HepG2 (cell line): Measurements from ENCODE around the gene DDIAS. TPM values are rescaled to one million over a fixed set of nuclear protein-coding genes. Genes with fewer than 3 reads are reported as not detected.

Experiments
- ATAC-seq: fragments of 200-7000 bp; cut with Tn5 transposase; 3 replicates; pipeline ENCODE4 v1.9.1; 2020; ENCODE audit warnings: mild to moderate bottlenecking, moderate library complexity
- BruUV-seq: library from RNA; stranded (reverse); fragments of 400-500 nt; replicated peaks from 2 replicates; lab custom pipeline; 2021; lab: Mats Ljungman, UMichigan
- CTCF ChIA-PET: fragments of 300-600 bp; formaldehyde crosslinking; extraction: SDS; loops from one replicate; lab custom pipeline; 2021; ENCODE audit warnings: low total read pairs, inconsistent platforms, low intra/inter-chr PET ratio; lab: Yijun Ruan, JAX
- POLR2A ChIA-PET: fragments of 350-600 bp; sonication (Branson Sonifier 250); formaldehyde crosslinking; loops from one replicate; lab custom pipeline; 2020; ENCODE audit warnings: antibody characterized with exemption, inconsistent platforms; lab: Yijun Ruan, JAX
- DNase-seq: peaks from one replicate; pipeline ENCODE4 v3.0.0-alpha.2; 2015; ENCODE audit warnings: low spot score
- FAIRE-seq: peaks from 3 replicates; lab custom pipeline; 2011; peaks lifted over from hg19 to GRCh38; lab: Jason Lieb, UNC
- H2AFZ ChIP-seq: one replicate; pipeline ENCODE4 v1.6.1; 2011; ENCODE audit warnings: low read length, inconsistent platforms
- H3K27ac ChIP-seq: fragments of 300-600 bp; 3 replicates; pipeline ENCODE4 v1.8.0; 2011; ENCODE audit warnings: mixed run types, mild to moderate bottlenecking, mixed read lengths, low read length, inconsistent platforms; ENCODE audit not compliant: insufficient read depth; ENCODE audit errors: extremely low read length
- H3K27me3 ChIP-seq, 2 experiments: fragments of 200-600 bp in 1 of 2; 2 replicates in 1 of 2; 3 replicates in 1 of 2; pipeline versions ENCODE4 v1.6.0 to v1.8.0; 2011; ENCODE audit warnings: low read length in 2 of 2, mild to moderate bottlenecking in 2 of 2, moderate library complexity in 2 of 2, inconsistent platforms in 1 of 2; ENCODE audit not compliant: insufficient read depth in 2 of 2, control insufficient read depth in 1 of 2
- H3K36me3 ChIP-seq, 2 experiments: fragments of 200-600 bp in 1 of 2; replicated peaks in 1 of 2; 2 replicates in 1 of 2; 3 replicates in 1 of 2; pipeline versions ENCODE4 v1.5.1 to v1.8.0; 2011; ENCODE audit warnings: low read length in 2 of 2, inconsistent platforms in 1 of 2; ENCODE audit not compliant: insufficient read depth in 2 of 2, control insufficient read depth in 1 of 2
- H3K4me1 ChIP-seq: 2 replicates; pipeline ENCODE4 v1.5.1; 2012; ENCODE audit warnings: low read length, inconsistent platforms; ENCODE audit not compliant: insufficient read depth
- H3K4me2 ChIP-seq: 2 replicates; pipeline ENCODE4 v1.6.0; 2011; ENCODE audit warnings: low read depth, low read length, inconsistent platforms
- H3K4me3 ChIP-seq, 3 experiments: fragments of 200-600 bp in 1 of 3; sonication (generic), shearing (Covaris generic) in 1 of 3; replicated peaks in 1 of 3; 2 replicates each; pipeline ENCODE4 v1.5.1; 2011 to 2016; ENCODE audit warnings: low read length in 3 of 3, inconsistent platforms in 2 of 3, low read depth in 2 of 3, mild to moderate bottlenecking in 2 of 3, control low read depth in 1 of 3, mixed read lengths in 1 of 3; ENCODE audit not compliant: insufficient read depth in 1 of 3
- H3K79me2 ChIP-seq: one replicate; pipeline ENCODE4 v1.6.1; 2011; ENCODE audit warnings: low read length, inconsistent platforms; ENCODE audit not compliant: insufficient read depth
- H3K9ac ChIP-seq: 2 replicates; pipeline ENCODE4 v1.6.0; 2011; ENCODE audit warnings: mild to moderate bottlenecking, low read depth, low read length, inconsistent platforms; ENCODE audit not compliant: insufficient read depth
- H3K9me3 ChIP-seq: 2 replicates; pipeline ENCODE4 v1.5.1; 2012; ENCODE audit warnings: mild to moderate bottlenecking, low read length
- H4K20me1 ChIP-seq: 2 replicates; pipeline ENCODE4 v1.6.0; 2011; ENCODE audit warnings: inconsistent platforms, mild to moderate bottlenecking, low read length, moderate library complexity; ENCODE audit not compliant: insufficient read depth
- ATF7 ChIP-seq, 2 experiments: fragments of 450-650 bp in 1 of 2; sonication (generic) in 1 of 2; formaldehyde crosslinking in 1 of 2; IDR thresholded peaks; 2 replicates each; pipeline versions ENCODE4 v1.4.0 to v1.6.1; 2016 to 2020; ENCODE audit warnings: antibody characterized with exemption in 1 of 2, mild to moderate bottlenecking in 1 of 2, missing genetic modification reagents in 1 of 2
- EHMT2 ChIP-seq: fragments of 200-600 bp; sonication (generic); IDR thresholded peaks from 2 replicates; pipeline ENCODE4 v1.7.0; 2017; ENCODE audit warnings: antibody characterized with exemption, low read depth, low read length, borderline replicate concordance
- JUN ChIP-seq: sonication (generic); formaldehyde crosslinking; IDR thresholded peaks from 2 replicates; pipeline ENCODE4 v1.4.0; 2020; ENCODE audit warnings: mild to moderate bottlenecking, missing genetic modification reagents
- RAD51 ChIP-seq: fragments of 450-650 bp; IDR thresholded peaks from 2 replicates; pipeline ENCODE4 v1.6.1; 2016; ENCODE audit warnings: borderline replicate concordance
- RNF219 ChIP-seq: sonication (generic); formaldehyde crosslinking; IDR thresholded peaks from 2 replicates; pipeline ENCODE4 v1.5.0; 2020; ENCODE audit warnings: mild to moderate bottlenecking, missing genetic modification reagents
- SALL1 ChIP-seq: sonication (generic); formaldehyde crosslinking; IDR thresholded peaks from 2 replicates; pipeline ENCODE4 v1.8.0; 2022; ENCODE audit warnings: mild to moderate bottlenecking, missing genetic modification reagents
- SAP130 ChIP-seq: IDR thresholded peaks from 2 replicates; pipeline ENCODE4 v1.6.1; 2016; ENCODE audit warnings: low read depth
- U2AF1 ChIP-seq: fragments of 200-400 bp; formaldehyde crosslinking; optimal IDR thresholded peaks from 2 replicates; pipeline ENCODE3; 2017; ENCODE audit warnings: mild to moderate bottlenecking, low read depth, low read length
- ZBED4 ChIP-seq: sonication (generic); formaldehyde crosslinking; IDR thresholded peaks from 2 replicates; pipeline ENCODE4 v1.4.0; 2020; ENCODE audit warnings: missing genetic modification reagents, borderline replicate concordance
- ZNF101 ChIP-seq: sonication (generic); formaldehyde crosslinking; IDR thresholded peaks from 2 replicates; pipeline ENCODE4 v1.4.0; 2020; ENCODE audit warnings: mild to moderate bottlenecking, low read depth, missing genetic modification reagents, borderline replicate concordance
- ZNF296 ChIP-seq: sonication (generic); formaldehyde crosslinking; conservative IDR thresholded peaks from 2 replicates; pipeline ENCODE4 v1.5.0; 2020; ENCODE audit warnings: mild to moderate bottlenecking, missing genetic modification reagents
- WGBS: methylation state at CpG from one replicate; pipeline ENCODE4 v1.1.6; 2017; ENCODE audit warnings: low lambda C conversion rate; 5-methylcytosine and 5-hydroxymethylcytosine counted together
- in situ Hi-C: cut with HindIII; loops from 2 replicates; pipeline ENCODE4 v1.10.0; 2017; ENCODE audit warnings: low pct_unique_long_range_greater_than_20kb; ENCODE audit not compliant: extremely low pct_ligation_motif_present
- intact Hi-C: fragments of 100-400 bp; cut with micrococcal nuclease; formaldehyde crosslinking; loops from one replicate; pipeline ENCODE4 v1.10.0; 2022; ENCODE audit not compliant: unreplicated experiment
- polyA plus RNA-seq, 8 experiments: library from polyadenylated mRNA; depleted of rRNA in 3 of 8; stranded (reverse) in 7 of 8; unstranded in 1 of 8; fragments of >200 nt; fragmentation: Illumina TruSeq in 4 of 8; extraction: Trizol in 4 of 8; gene quantifications; 2 replicates each; pipeline versions ENCODE4 v1.2.1 to v1.2.3, GENCODE V29; 2011 to 2016; ENCODE audit warnings: low read depth in 4 of 8, missing spikeins in 1 of 8, mixed read lengths in 1 of 8; ENCODE audit not compliant: insufficient read depth in 1 of 8
- total RNA-seq, 5 experiments: library from RNA; depleted of rRNA; stranded (reverse); fragments of >200 nt; fragmentation: Illumina TruSeq; extraction: Trizol; gene quantifications; 2 replicates each; pipeline ENCODE4 v1.2.3, GENCODE V29; 2016; ENCODE audit warnings: low read depth in 1 of 5

The DDIAS gene
- total and polyA plus RNA-seq, 2 of the 13 experiments (the other 11 are each of a cell fraction or from before 2014, with no cell fraction given), result 3.5 to 13.0 TPM

GRCh38 chr11:82874646-82875523 lies 26.7 kb upstream of the DDIAS start:
- 92% methylated on average over 4 of the region's 4 CpGs for WGBS
- ChIA-PET CTCF (no interaction called here), POLR2A (no interaction called here)
- Histone ChIP-seq H4K20me1 (no peaks in the 10 kb centered on the region), H3K4me3 (no peak overlapping the region), H3K27ac (no peak overlapping the region), H3K9me3 (no peaks in the 10 kb centered on the region; the same call in 1 of the 2 replicates), H3K27me3 (no peaks in the 10 kb centered on the region), H3K36me3 (no peaks in the 10 kb centered on the region), H3K4me2 (no peak overlapping the region), H3K9ac (no peak overlapping the region), H3K4me1 (no peaks in the 10 kb centered on the region), H3K79me2 (no peaks in the 10 kb centered on the region), H2AFZ (no peak overlapping the region)
- TF ChIP-seq JUN (no peak), EHMT2 (no peak), RNF219 (CRISPR knock-in tag) (no peak), RAD51 (no peak), SALL1 (CRISPR knock-in tag) (no peak), ZNF296 (CRISPR knock-in tag) (no peak), ATF7 (IDR thresholded peaks at IDR 0.05) (no peak), ATF7 (CRISPR knock-in tag; IDR thresholded peaks at IDR 0.05) (no peak), ZBED4 (CRISPR knock-in tag) (no peak), SAP130 (CRISPR knock-in tag) (no peak), U2AF1 (no peak), ZNF101 (CRISPR knock-in tag) (no peak)
- FAIRE-seq (no peak), DNase-seq (no peak), ATAC-seq (no peak)
- no TSS peak for BruUV-seq
- in situ Hi-C loops, result loop anchor here (25.0 kb wide), 1 partner anchor 937 kb away; no protein-coding TSS in a partner anchor
- intact Hi-C loops, result no loop called here
